Activated CD8-positive, alpha-beta memory T cell treated with anti-CD3 and anti-CD28 coated beads, Interleukin-2, amount 10 ng/mL, durations not matched to agents 7 days and 5 days (primary cell): ENCODE data around the gene TMEM92. TPM values are rescaled to one million over a fixed set of nuclear protein-coding genes. Genes with fewer than 3 reads are reported as not detected.
A peak's percentile ranks its signal among the peaks of the same experiment; 100 is the strongest.

ENCODE experiments used
- ATAC-seq: fragments of 150-1000 bp; cut with Tn5 transposase; one replicate; pipeline ENCODE4 v1.10.0; 2021; ENCODE audit warnings: moderate library complexity
- CTCF ChIA-PET: fragments of 350-600 bp; sonication (Branson Sonifier 250); formaldehyde crosslinking; loops from one replicate; lab custom pipeline; 2021; ENCODE audit warnings: antibody characterized with exemption; lab: Charles Lee
- DNase-seq: peaks from one replicate; pipeline ENCODE4 v3.0.0-alpha.2; 2020
- H3K27ac Mint-ChIP-seq: one replicate; pipeline ENCODE4 v1.8.0; 2021; ENCODE audit warnings: mild to moderate bottlenecking, mixed read lengths
- H3K27me3 Mint-ChIP-seq: one replicate; pipeline ENCODE4 v1.8.0; 2021; ENCODE audit warnings: mixed read lengths
- H3K36me3 Mint-ChIP-seq: one replicate; pipeline ENCODE4 v1.8.0; 2021; ENCODE audit warnings: mild to moderate bottlenecking, mixed read lengths
- H3K4me1 Mint-ChIP-seq: one replicate; pipeline ENCODE4 v1.8.0; 2021; ENCODE audit warnings: mixed read lengths
- H3K4me3 Mint-ChIP-seq: one replicate; pipeline ENCODE4 v1.8.0; 2021; ENCODE audit warnings: mild to moderate bottlenecking, moderate library complexity, mixed read lengths
- H3K9me3 Mint-ChIP-seq: one replicate; pipeline ENCODE4 v1.8.0; 2022; ENCODE audit warnings: low read depth, mixed read lengths
- total RNA-seq, 2 experiments: library from RNA; stranded (reverse); gene quantifications; one replicate each; pipeline ENCODE4 v1.2.3, GENCODE V29; 2021

The TMEM92 gene
- total RNA-seq, 2 experiments from 2014 or later, result 0.07 to 0.09 TPM

DNA sequence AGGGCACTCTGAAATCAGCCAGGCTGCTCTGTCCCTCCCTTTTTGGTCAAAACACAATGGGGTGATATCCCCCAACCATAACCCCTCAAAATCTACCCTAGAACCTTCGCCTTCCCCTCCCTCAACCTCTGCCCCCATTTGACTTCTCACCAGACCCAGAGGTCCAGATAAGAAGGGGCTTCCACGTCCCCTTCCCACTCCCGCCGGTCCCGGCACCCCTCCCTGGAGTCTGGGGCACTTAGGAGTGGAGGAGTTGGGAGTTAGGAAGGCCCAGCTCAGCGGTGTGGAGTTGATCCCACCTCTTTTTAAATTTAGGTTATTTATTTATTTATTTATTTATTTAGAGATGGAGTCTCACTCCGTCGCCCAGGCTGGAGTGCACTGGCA lies 619 bp upstream of the TMEM92 start:
- DNase-seq, result no peak
- H3K27ac Mint-ChIP-seq, result no peak overlapping the region
- no peaks in the 10 kb centered on the region for H3K36me3 Mint-ChIP-seq
- peaks cover 11% of the 10 kb centered on the region for H3K4me1 Mint-ChIP-seq
- H3K27me3 Mint-ChIP-seq, result peaks cover 27% of the 10 kb centered on the region
- H3K4me3 Mint-ChIP-seq, result no peak overlapping the region
- CTCF ChIA-PET, result interaction anchor here (0.6 to 16.9 kb wide), 19 partner anchors 9 to 227 kb away, joined by 3 to 244 read pairs (median 3); partner anchors contain the start of gene COL1A1
- ATAC-seq, result no peak
- no peaks in the 10 kb centered on the region for H3K9me3 Mint-ChIP-seq

DNA sequence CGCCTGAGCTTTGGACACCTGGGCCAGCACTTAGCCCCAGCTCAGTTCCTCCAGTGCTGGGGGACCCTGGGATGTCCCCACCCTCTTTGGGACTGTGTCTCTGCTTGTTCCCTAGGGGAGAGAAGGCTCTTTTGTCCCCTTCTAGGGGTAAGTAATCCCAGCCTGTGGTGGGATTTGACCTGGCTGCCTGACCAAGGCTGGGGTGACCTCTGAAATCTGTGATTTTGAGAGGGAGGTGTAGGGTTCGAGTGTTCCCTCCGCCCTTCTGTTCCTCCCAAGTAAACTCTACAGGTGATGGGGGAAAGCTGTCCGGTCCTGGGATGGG lies 593 bp downstream of the TMEM92 start:
- no peak for DNase-seq
- H3K9me3 Mint-ChIP-seq, result no peaks in the 10 kb centered on the region
- H3K27me3 Mint-ChIP-seq, result peaks cover 27% of the 10 kb centered on the region
- ATAC-seq, result no peak
- no peak overlapping the region for H3K4me3 Mint-ChIP-seq
- peaks cover 11% of the 10 kb centered on the region for H3K4me1 Mint-ChIP-seq
- CTCF ChIA-PET, result interaction anchor here (0.9 to 16.9 kb wide), 14 partner anchors 8 to 180 kb away, joined by 3 to 244 read pairs (median 4); partner anchors contain the start of gene COL1A1
- H3K36me3 Mint-ChIP-seq, result no peaks in the 10 kb centered on the region
- H3K27ac Mint-ChIP-seq, result no peak overlapping the region

DNA sequence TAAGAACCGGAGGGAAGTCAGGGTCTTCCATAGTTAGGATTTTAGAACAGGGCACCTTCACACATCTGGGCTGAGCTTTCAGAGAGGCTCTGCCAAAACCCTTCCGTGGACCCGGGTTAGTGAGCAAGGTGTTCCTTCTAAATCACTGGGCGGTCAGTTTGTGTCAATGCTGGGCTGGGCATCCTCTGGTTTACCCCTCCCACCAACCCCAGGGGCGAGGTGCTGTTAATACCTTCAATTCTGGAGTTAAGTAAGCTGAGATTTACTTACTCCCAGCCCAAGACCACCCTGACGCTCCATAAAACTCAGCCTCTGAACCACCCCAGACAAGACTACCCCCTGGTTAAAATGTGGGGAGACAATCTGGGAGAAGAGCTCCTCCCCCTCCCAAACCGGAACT lies 1.0 kb downstream of the TMEM92 start:
- Mint-ChIP-seq H3K4me1 (peaks cover 11% of the 10 kb centered on the region), H3K36me3 (no peaks in the 10 kb centered on the region), H3K27ac (no peak overlapping the region), H3K9me3 (no peaks in the 10 kb centered on the region), H3K4me3 (no peak overlapping the region), H3K27me3 (peaks cover 27% of the 10 kb centered on the region)
- DNase-seq (no peak), ATAC-seq (no peak)
- CTCF ChIA-PET, result interaction anchor here (1.2 to 16.9 kb wide), 9 partner anchors 8 to 106 kb away, joined by 3 to 244 read pairs (median 6); partner anchors contain the start of gene COL1A1

DNA sequence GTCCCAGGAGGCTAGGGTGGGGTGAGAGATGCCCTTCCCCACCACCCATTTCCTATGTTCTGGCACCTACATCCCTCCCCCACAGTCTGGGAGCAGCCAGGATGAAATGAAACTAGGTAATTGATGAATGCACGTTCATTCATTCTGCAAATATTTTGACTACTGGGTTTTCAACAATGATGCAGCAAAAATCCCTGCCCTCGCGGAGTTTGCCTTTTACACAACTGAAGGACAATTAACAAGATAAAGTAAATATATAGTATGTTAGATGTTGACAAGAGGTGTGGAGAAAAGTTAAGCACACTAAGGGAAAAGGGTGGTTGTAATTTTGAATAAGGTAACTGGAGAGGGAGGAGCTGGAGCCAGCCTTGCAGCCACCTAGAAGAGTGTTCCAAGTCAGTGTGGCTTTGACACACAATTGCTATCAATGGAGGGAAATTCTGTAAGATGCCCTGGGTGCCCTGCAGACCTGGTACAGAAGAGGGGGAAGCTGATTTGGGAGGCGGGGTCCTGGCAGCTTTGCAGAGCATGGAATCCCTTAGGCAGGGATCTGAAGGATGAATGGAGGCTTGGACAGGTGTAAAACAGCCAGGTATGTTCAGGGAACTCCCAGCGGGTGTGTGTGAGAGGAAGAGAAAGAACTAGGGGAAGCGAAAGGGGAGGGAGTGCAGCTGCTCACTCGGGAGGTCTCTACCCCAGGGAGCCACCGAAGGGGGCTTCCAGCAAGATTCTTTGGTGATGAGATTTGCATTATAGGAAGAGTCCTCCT lies 2.5 kb downstream of the TMEM92 start:
- CTCF ChIA-PET, result interaction anchor here (1.6 to 16.9 kb wide), 4 partner anchors 9 to 78 kb away, joined by 4 to 244 read pairs (median 56); partner anchors contain the start of gene COL1A1
- Mint-ChIP-seq H3K27me3 (peaks cover 33% of the 10 kb centered on the region), H3K4me3 (no peak overlapping the region), H3K9me3 (no peaks in the 10 kb centered on the region), H3K27ac (no peak overlapping the region), H3K36me3 (no peaks in the 10 kb centered on the region), H3K4me1 (peaks cover 13% of the 10 kb centered on the region)
- no peak for DNase-seq
- no peak for ATAC-seq

- peaks cover 2% of the 10 kb centered on the region for H3K9me3 Mint-ChIP-seq
- DNase-seq (no peak), ATAC-seq (no peak)
- H3K4me1 Mint-ChIP-seq, result peaks cover 18% of the 10 kb centered on the region
- CTCF ChIA-PET, result interaction anchor here (1.7 to 16.9 kb wide), 3 partner anchors 16 to 79 kb away, joined by 4 to 244 read pairs (median 106); partner anchors contain the start of gene COL1A1
- H3K27me3 Mint-ChIP-seq, result peaks cover 39% of the 10 kb centered on the region
- no peak overlapping the region for H3K27ac Mint-ChIP-seq
- H3K4me3 Mint-ChIP-seq, result no peak overlapping the region
- peaks cover 4% of the 10 kb centered on the region for H3K36me3 Mint-ChIP-seq
These were observed 3.1 kb downstream of the TMEM92 start for GRCh38 chr17:50277357-50277754.

GRCh38 chr17:50278526-50279180 lies 4.4 kb downstream of the TMEM92 start:
- H3K36me3 Mint-ChIP-seq, result peaks cover 7% of the 10 kb centered on the region
- no peak overlapping the region for H3K4me3 Mint-ChIP-seq
- peaks cover 21% of the 10 kb centered on the region for H3K4me1 Mint-ChIP-seq
- H3K9me3 Mint-ChIP-seq, result peaks cover 5% of the 10 kb centered on the region
- no peak for DNase-seq
- ATAC-seq, result no peak
- no peak overlapping the region for H3K27ac Mint-ChIP-seq
- peaks cover 37% of the 10 kb centered on the region for H3K27me3 Mint-ChIP-seq
- CTCF ChIA-PET, result interaction anchor here (1.7 to 16.9 kb wide), 2 partner anchors 76 to 80 kb away, joined by 4 to 244 read pairs; partner anchors contain the start of gene COL1A1

DNA sequence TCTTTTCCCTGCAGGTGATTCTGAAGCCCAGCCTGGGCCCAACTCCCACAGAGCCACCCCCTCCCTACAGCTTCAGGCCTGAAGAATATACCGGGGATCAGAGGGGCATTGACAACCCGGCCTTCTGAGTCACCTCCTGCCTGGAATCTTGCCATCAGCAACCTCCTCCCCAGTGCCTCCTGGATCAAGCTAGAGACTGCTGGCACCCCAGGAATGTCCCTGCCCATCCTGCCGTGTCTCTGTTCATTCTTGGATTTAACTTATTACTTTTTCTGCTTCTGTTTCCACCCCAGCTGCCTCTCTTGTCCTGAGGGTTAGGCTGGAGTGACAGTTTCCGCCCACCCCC lies 4.9 kb downstream of the TMEM92 start:
- peaks cover 26% of the 10 kb centered on the region for H3K4me1 Mint-ChIP-seq
- CTCF ChIA-PET, result interaction anchor here (16.9 kb wide), 1 partner anchor 76 kb away, joined by 244 read pairs; the partner anchor contains the start of gene COL1A1

DNA sequence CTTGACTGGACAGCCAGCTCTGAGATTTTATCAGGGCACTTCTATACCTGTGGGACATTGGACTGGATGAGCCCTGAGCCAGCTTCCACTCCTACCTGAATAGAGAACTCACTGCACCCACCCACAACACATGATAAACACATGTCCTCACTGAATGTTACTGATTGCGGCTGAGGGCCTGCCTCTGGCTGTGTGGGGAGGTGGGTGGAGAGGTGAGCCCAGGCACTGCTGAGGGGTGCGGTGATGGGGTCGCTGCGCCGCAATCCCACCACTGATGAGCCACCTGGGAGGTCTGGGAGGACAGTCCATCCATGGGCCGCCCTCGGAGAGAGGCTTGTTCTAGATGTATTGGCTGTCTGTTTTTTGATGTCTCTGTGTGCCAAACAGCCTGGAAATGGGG lies 5.4 kb downstream of the TMEM92 start:
- H3K9me3 Mint-ChIP-seq, result peaks cover 5% of the 10 kb centered on the region
- CTCF ChIA-PET, result interaction anchor here (16.9 kb wide), 1 partner anchor 77 kb away, joined by 244 read pairs; the partner anchor contains the start of gene COL1A1
- H3K4me1 Mint-ChIP-seq, result peaks cover 25% of the 10 kb centered on the region
- ATAC-seq (no peak), DNase-seq (no peak)
- H3K4me3 Mint-ChIP-seq, result no peak overlapping the region
- peaks cover 9% of the 10 kb centered on the region for H3K36me3 Mint-ChIP-seq
- H3K27ac Mint-ChIP-seq, result no peak overlapping the region
- H3K27me3 Mint-ChIP-seq, result peaks cover 34% of the 10 kb centered on the region

More for the DNA sequence above, 4.9 kb downstream of the TMEM92 start:
- H3K9me3 Mint-ChIP-seq, result peaks cover 5% of the 10 kb centered on the region
- DNase-seq, result no peak
- H3K27ac Mint-ChIP-seq, result no peak overlapping the region
- no peak overlapping the region for H3K4me3 Mint-ChIP-seq
- peaks cover 36% of the 10 kb centered on the region for H3K27me3 Mint-ChIP-seq
- peaks cover 7% of the 10 kb centered on the region for H3K36me3 Mint-ChIP-seq
- no peak for ATAC-seq

DNA sequence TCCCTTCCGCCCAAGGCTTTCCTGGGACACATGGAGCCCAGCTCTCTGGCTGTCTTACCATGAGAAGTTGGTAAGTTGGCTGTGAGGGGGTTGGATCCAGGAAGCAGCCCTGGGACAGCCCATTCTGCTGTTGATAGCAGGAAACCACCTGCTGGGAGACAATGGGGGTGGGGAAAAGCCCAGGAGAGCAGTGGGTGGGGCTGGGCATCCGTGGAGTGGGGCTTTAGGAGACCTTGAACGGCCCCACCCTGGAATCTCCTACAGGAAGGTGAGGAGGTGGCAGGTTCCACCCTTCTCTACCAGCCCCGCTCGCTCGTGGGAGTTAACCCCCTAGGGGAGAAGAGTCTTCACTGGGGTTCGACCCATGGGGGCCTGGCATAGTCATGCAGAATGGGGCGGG lies 5.8 kb downstream of the TMEM92 start:
- no peak overlapping the region for H3K4me3 Mint-ChIP-seq
- ATAC-seq (no peak), DNase-seq (no peak)
- peaks cover 9% of the 10 kb centered on the region for H3K36me3 Mint-ChIP-seq
- CTCF ChIA-PET, result interaction anchor here (3.9 to 16.9 kb wide), 3 partner anchors 17 to 79 kb away, joined by 15 to 244 read pairs (median 27); partner anchors contain the start of gene COL1A1
- peaks cover 23% of the 10 kb centered on the region for H3K4me1 Mint-ChIP-seq
- peaks cover 5% of the 10 kb centered on the region for H3K9me3 Mint-ChIP-seq
- peaks cover 30% of the 10 kb centered on the region for H3K27me3 Mint-ChIP-seq
- H3K27ac Mint-ChIP-seq, result no peak overlapping the region

DNA sequence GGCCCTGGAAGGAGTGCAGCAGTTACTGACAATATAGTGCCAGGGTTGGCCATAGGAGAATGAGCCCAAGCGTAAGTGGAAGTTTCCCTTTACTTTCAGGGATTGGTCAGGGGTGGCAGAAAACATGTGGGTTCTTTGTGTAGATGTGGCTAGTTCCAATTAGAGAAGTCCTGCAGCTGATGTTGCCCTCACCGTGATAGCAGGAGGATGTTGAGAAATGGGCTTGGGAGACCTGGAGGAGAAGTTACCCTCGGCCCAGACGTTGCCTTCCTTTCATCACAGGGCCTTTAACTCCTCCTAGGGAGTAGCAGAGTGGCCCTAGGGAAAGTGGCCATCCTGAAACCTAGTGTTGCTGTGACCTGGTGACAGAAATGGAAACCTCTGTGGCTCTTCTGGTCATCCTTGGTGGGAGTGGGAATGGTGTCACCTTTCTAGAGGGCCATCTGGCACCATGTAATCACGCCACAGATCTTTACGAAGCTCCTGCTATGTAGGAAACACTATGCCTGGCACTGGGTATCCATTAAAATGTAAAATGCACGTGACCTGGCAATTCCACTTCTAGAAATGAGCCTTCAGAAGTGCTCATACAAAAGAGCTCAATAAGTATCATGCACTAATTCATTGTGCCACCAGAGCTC lies 6.7 kb downstream of the TMEM92 start:
- Mint-ChIP-seq H3K36me3 (peaks cover 9% of the 10 kb centered on the region), H3K27ac (no peak overlapping the region), H3K4me1 (peaks cover 23% of the 10 kb centered on the region), H3K27me3 (peaks cover 28% of the 10 kb centered on the region), H3K9me3 (peaks cover 5% of the 10 kb centered on the region), H3K4me3 (no peak overlapping the region)
- ATAC-seq (no peak), DNase-seq (no peak)
- CTCF ChIA-PET, result interaction anchor here (0.8 to 4.5 kb wide), 3 partner anchors 10 to 80 kb away, joined by 3 to 27 read pairs (median 15); partner anchors contain the start of gene COL1A1

DNA sequence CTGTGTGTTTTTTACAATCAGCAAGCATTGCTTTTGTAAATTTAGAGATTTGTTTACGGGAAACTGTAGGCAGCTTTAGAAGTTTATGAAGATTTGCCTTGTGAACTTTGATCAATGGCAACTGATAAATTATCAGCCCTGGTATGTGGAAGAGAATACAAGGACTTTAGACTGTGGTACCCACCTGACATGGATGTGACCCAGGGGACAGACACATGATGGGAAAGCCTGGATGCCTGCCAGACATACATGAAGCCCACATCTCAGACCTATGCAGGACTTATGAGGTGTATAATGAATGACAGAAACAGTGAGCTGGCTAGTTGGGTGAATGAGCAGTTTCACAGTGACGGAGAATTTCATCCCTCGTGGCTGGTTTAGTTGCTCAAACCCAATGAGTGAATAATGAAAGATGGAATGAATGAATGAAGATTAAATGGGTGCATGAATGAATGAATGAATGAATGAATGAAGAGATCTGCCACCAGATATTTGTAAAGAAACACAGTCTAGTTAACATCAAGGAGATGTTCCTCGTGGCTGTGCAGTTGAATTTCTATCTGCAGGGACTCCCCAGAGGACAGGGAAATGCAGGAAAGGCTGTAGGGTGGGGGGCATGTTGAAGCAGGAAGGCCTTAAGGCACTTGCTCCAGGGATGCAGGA lies 7.6 kb downstream of the TMEM92 start:
- Mint-ChIP-seq H3K4me1 (peaks cover 25% of the 10 kb centered on the region), H3K4me3 (no peak overlapping the region), H3K36me3 (peaks cover 9% of the 10 kb centered on the region), H3K27ac (no peak overlapping the region), H3K27me3 (peaks cover 26% of the 10 kb centered on the region), H3K9me3 (peaks cover 5% of the 10 kb centered on the region)
- CTCF ChIA-PET, result interaction anchor here (0.8 to 4.5 kb wide), 8 partner anchors 9 to 85 kb away, joined by 3 to 27 read pairs (median 6); partner anchors contain the start of genes COL1A1 and TMEM92
- ATAC-seq (no peak), DNase-seq (no peak)

- CTCF ChIA-PET, result interaction anchor here (0.5 to 4.5 kb wide), 9 partner anchors 9 to 106 kb away, joined by 4 to 27 read pairs (median 6); partner anchors contain the start of genes COL1A1 and TMEM92
- DNase-seq, result peak; percentile 74
- peak; percentile 66 for ATAC-seq
- Mint-ChIP-seq H3K27ac (no peak overlapping the region), H3K36me3 (peaks cover 9% of the 10 kb centered on the region), H3K4me1 (peaks cover 26% of the 10 kb centered on the region), H3K9me3 (peaks cover 5% of the 10 kb centered on the region), H3K4me3 (no peak overlapping the region), H3K27me3 (peaks cover 23% of the 10 kb centered on the region)
These were observed 9.0 kb downstream of the TMEM92 start for GRCh38 chr17:50283246-50283645.
